GM23338 (cell line): ENCODE results near the gene MEIS3. TPM values are rescaled to one million over a fixed set of nuclear protein-coding genes. Genes with fewer than 3 reads are reported as not detected.

Experiments
- ATAC-seq: fragments of 200-7000 bp; cut with Tn5 transposase; 3 replicates; pipeline ENCODE4 v1.9.1; 2020
- DNase-seq: peaks from one replicate; pipeline ENCODE4 v3.0.0-alpha.2; 2015; ENCODE audit warnings: low spot score
- H2AFZ ChIP-seq: fragments of 200-600 bp; sonication (generic); 2 replicates; pipeline ENCODE4 v1.8.0; 2016; ENCODE audit warnings: antibody characterized with exemption, mild to moderate bottlenecking, moderate library complexity
- H3F3A ChIP-seq: fragments of 200-600 bp; sonication (generic); replicated peaks from 2 replicates; pipeline ENCODE4 v1.8.0; 2017; ENCODE audit warnings: antibody characterized with exemption, mixed run types, low read depth
- H3K27ac ChIP-seq: fragments of 200-600 bp; sonication (generic); 2 replicates; pipeline ENCODE4 v1.6.1; 2016; ENCODE audit warnings: low read depth
- H3K27me3 ChIP-seq: fragments of 200-600 bp; sonication (generic); 2 replicates; pipeline ENCODE4 v1.8.0; 2016; ENCODE audit warnings: mild to moderate bottlenecking, mixed run types, moderate library complexity; ENCODE audit not compliant: insufficient read depth
- H3K36me3 ChIP-seq: fragments of 200-600 bp; sonication (generic); 2 replicates; pipeline ENCODE4 v1.8.0; 2016; ENCODE audit warnings: mild to moderate bottlenecking; ENCODE audit not compliant: insufficient read depth
- H3K4me1 ChIP-seq: fragments of 200-600 bp; sonication (generic); 2 replicates; pipeline ENCODE4 v1.8.0; 2016; ENCODE audit warnings: mild to moderate bottlenecking, moderate library complexity; ENCODE audit not compliant: insufficient read depth
- H3K4me2 ChIP-seq: fragments of 200-600 bp; sonication (generic); 2 replicates; pipeline ENCODE4 v1.7.1; 2017; ENCODE audit warnings: mixed run types
- H3K4me3 ChIP-seq: fragments of 200-600 bp; sonication (generic); 2 replicates; pipeline ENCODE4 v1.6.1; 2016; ENCODE audit warnings: mixed run types
- H3K79me2 ChIP-seq: fragments of 200-600 bp; sonication (generic); replicated peaks from 2 replicates; pipeline ENCODE4 v1.8.0; 2017; ENCODE audit warnings: mild to moderate bottlenecking; ENCODE audit not compliant: insufficient read depth
- H3K9me2 ChIP-seq: fragments of 200-600 bp; sonication (generic); 2 replicates; pipeline ENCODE4 v1.8.0; 2017; ENCODE audit not compliant: insufficient read depth
- H4K20me1 ChIP-seq: fragments of 200-600 bp; sonication (generic); replicated peaks from 2 replicates; pipeline ENCODE4 v1.8.0; 2017; ENCODE audit warnings: mild to moderate bottlenecking; ENCODE audit not compliant: insufficient read depth
- H3K27ac Mint-ChIP-seq: 2 replicates; pipeline ENCODE4 v1.8.0; 2020; ENCODE audit warnings: inconsistent platforms, mild to moderate bottlenecking, moderate library complexity, mixed read lengths
- H3K27me3 Mint-ChIP-seq: 3 replicates; pipeline ENCODE4 v1.8.0; 2022; ENCODE audit warnings: low read depth, mild to moderate bottlenecking, moderate library complexity, mixed read lengths, inconsistent platforms; ENCODE audit not compliant: insufficient read depth, poor library complexity
- H3K36me3 Mint-ChIP-seq: 3 replicates; pipeline ENCODE4 v1.8.0; 2021; ENCODE audit warnings: low read depth, mild to moderate bottlenecking, inconsistent platforms, moderate library complexity, mixed read lengths
- H3K4me1 Mint-ChIP-seq: 3 replicates; pipeline ENCODE4 v1.8.0; 2020; ENCODE audit warnings: mild to moderate bottlenecking, inconsistent platforms, mixed read lengths
- H3K4me3 Mint-ChIP-seq: 3 replicates; pipeline ENCODE4 v1.8.0; 2021; ENCODE audit warnings: moderate library complexity, mild to moderate bottlenecking, inconsistent platforms, mixed read lengths
- H3K9me3 Mint-ChIP-seq: 3 replicates; pipeline ENCODE4 v1.8.0; 2020; ENCODE audit warnings: moderate library complexity, mild to moderate bottlenecking, inconsistent platforms, mixed read lengths
- CREB1 ChIP-seq: fragments of 250-450 bp; sonication (Bioruptor Pico); IDR thresholded peaks from 2 replicates; pipeline ENCODE4 v1.5.0; 2020; ENCODE audit warnings: low read depth, mild to moderate bottlenecking, moderate library complexity
- CTCF ChIP-seq, 2 experiments: fragments of 200-600 bp in 1 of 2; sonication (generic) in 1 of 2; conservative IDR thresholded peaks; 2 replicates each; pipeline versions ENCODE4 v1.5.1 to v1.6.1; 2016 to 2017; ENCODE audit warnings: antibody characterized with exemption in 2 of 2, low read depth in 2 of 2, mild to moderate bottlenecking in 2 of 2, moderate library complexity in 1 of 2
- EZH2 ChIP-seq: fragments of 200-600 bp; sonication (generic); IDR thresholded peaks from one replicate; pipeline ENCODE4 v1.8.0; 2017; ENCODE audit warnings: antibody characterized with exemption, mild to moderate bottlenecking, low read depth; ENCODE audit not compliant: unreplicated experiment
- EZH2phosphoT487 ChIP-seq: fragments of 200-600 bp; sonication (generic); IDR thresholded peaks from one replicate; pipeline ENCODE4 v1.8.1; 2018; ENCODE audit warnings: antibody characterized with exemption; ENCODE audit not compliant: unreplicated experiment
- JUNB ChIP-seq: IDR thresholded peaks from one replicate; pipeline ENCODE4 v1.6.1; 2016; ENCODE audit warnings: antibody characterized with exemption; ENCODE audit not compliant: unreplicated experiment
- NANOG ChIP-seq: IDR thresholded peaks from 2 replicates; pipeline ENCODE4 v1.6.1; 2016; ENCODE audit warnings: antibody characterized with exemption, borderline replicate concordance
- POLR2AphosphoS5 ChIP-seq: IDR thresholded peaks from 2 replicates; pipeline ENCODE4 v1.6.1; 2016; ENCODE audit warnings: antibody characterized with exemption, low read depth
- STAT1 ChIP-seq: IDR thresholded peaks from one replicate; pipeline ENCODE4 v1.6.1; 2016; ENCODE audit warnings: antibody characterized with exemption; ENCODE audit not compliant: unreplicated experiment
- ZNF114 ChIP-seq: fragments of 250-450 bp; sonication (Bioruptor Pico); IDR thresholded peaks from 2 replicates; pipeline ENCODE4 v1.5.0; 2020; ENCODE audit warnings: mild to moderate bottlenecking, moderate library complexity
- ZNF331 ChIP-seq: fragments of 250-450 bp; sonication (Bioruptor Pico); IDR thresholded peaks from 2 replicates; pipeline ENCODE4 v1.5.0; 2020; ENCODE audit warnings: low read depth, mild to moderate bottlenecking, moderate library complexity
- ZNF462 ChIP-seq: fragments of 250-450 bp; sonication (Bioruptor Pico); IDR thresholded peaks from 2 replicates; pipeline ENCODE4 v1.5.0; 2020; ENCODE audit warnings: mild to moderate bottlenecking, moderate library complexity
- polyA plus RNA-seq: library from polyadenylated mRNA; unstranded; fragments of >200 nt; fragmentation: Nextera tagmentation; extraction: Ambion mirVana; gene quantifications from 2 replicates; pipeline ENCODE4 v1.2.1, GENCODE V29; 2016
- total RNA-seq: library from RNA; depleted of rRNA; stranded (reverse); fragments of >200 nt; shearing (Covaris generic); gene quantifications from 2 replicates; pipeline ENCODE4 v1.2.3, GENCODE V29; 2014
- TF ChIP-seq, protein P1 (sequence below): IDR thresholded peaks from 2 replicates; pipeline ENCODE4 v1.6.1; 2016; ENCODE audit warnings: antibody characterized with exemption
- TF ChIP-seq, protein P2 (sequence below): IDR thresholded peaks from one replicate; pipeline ENCODE4 v1.6.1; 2018; ENCODE audit warnings: antibody characterized with exemption; ENCODE audit not compliant: unreplicated experiment

Gene MEIS3
- total and polyA plus RNA-seq, 2 experiments from 2014 or later, result 20.6 to 33.7 TPM

GRCh38 chr19:47421244-47421786 is 2.0 kb upstream of the MEIS3 start:
- peak overlapping the region; percentile 69 for H3K4me3 Mint-ChIP-seq
- peaks cover 4% of the 10 kb centered on the region; the same call in 1 of the 3 replicates for H3K36me3 Mint-ChIP-seq
- no peak overlapping the region for H3K27ac Mint-ChIP-seq
- Histone ChIP-seq H4K20me1 (no peaks in the 10 kb centered on the region), H3K36me3 (no peaks in the 10 kb centered on the region), H3F3A (peaks cover 17% of the 10 kb centered on the region), H3K9me2 (no peaks in the 10 kb centered on the region), H3K4me2 (peak overlapping the region; percentile 94), H3K4me1 (peaks cover 43% of the 10 kb centered on the region), H3K27me3 (peaks cover 93% of the 10 kb centered on the region), H2AFZ (no peak overlapping the region), H3K79me2 (0 out of 2 replicates have a peak, but pooled peaks cover 7% of the 10 kb centered on the region), H3K4me3 (peak overlapping the region; percentile 91), H3K27ac (no peak overlapping the region)
- peaks cover 5% of the 10 kb centered on the region for H3K9me3 Mint-ChIP-seq
- TF ChIP-seq CTCF (conservative IDR thresholded peaks at IDR 0.05; ENCODE audit: low read depth in 2 of 2) (no peak), POLR2AphosphoS5 (no peak), EZH2 (no peak), ZNF462 (CRISPR knock-in tag) (no peak), CREB1 (CRISPR knock-in tag) (no peak), JUNB (no peak), STAT1 (no peak), NANOG (no peak), ZNF331 (CRISPR knock-in tag) (no peak), EZH2phosphoT487 (no peak), ZNF114 (CRISPR knock-in tag) (no peak)
- TF ChIP-seq, protein P1, sequence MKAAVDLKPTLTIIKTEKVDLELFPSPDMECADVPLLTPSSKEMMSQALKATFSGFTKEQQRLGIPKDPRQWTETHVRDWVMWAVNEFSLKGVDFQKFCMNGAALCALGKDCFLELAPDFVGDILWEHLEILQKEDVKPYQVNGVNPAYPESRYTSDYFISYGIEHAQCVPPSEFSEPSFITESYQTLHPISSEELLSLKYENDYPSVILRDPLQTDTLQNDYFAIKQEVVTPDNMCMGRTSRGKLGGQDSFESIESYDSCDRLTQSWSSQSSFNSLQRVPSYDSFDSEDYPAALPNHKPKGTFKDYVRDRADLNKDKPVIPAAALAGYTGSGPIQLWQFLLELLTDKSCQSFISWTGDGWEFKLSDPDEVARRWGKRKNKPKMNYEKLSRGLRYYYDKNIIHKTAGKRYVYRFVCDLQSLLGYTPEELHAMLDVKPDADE, result no peak
- TF ChIP-seq, protein P2, sequence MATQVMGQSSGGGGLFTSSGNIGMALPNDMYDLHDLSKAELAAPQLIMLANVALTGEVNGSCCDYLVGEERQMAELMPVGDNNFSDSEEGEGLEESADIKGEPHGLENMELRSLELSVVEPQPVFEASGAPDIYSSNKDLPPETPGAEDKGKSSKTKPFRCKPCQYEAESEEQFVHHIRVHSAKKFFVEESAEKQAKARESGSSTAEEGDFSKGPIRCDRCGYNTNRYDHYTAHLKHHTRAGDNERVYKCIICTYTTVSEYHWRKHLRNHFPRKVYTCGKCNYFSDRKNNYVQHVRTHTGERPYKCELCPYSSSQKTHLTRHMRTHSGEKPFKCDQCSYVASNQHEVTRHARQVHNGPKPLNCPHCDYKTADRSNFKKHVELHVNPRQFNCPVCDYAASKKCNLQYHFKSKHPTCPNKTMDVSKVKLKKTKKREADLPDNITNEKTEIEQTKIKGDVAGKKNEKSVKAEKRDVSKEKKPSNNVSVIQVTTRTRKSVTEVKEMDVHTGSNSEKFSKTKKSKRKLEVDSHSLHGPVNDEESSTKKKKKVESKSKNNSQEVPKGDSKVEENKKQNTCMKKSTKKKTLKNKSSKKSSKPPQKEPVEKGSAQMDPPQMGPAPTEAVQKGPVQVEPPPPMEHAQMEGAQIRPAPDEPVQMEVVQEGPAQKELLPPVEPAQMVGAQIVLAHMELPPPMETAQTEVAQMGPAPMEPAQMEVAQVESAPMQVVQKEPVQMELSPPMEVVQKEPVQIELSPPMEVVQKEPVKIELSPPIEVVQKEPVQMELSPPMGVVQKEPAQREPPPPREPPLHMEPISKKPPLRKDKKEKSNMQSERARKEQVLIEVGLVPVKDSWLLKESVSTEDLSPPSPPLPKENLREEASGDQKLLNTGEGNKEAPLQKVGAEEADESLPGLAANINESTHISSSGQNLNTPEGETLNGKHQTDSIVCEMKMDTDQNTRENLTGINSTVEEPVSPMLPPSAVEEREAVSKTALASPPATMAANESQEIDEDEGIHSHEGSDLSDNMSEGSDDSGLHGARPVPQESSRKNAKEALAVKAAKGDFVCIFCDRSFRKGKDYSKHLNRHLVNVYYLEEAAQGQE, result no peak
- ATAC-seq, result no peak
- H3K27me3 Mint-ChIP-seq, result peaks cover 86% of the 10 kb centered on the region
- peaks cover 53% of the 10 kb centered on the region for H3K4me1 Mint-ChIP-seq
- DNase-seq, result no peak
